Thoracic aorta (tissue), 2 donors: ENCODE data around the gene RCC2. TPM values are rescaled to one million over a fixed set of nuclear protein-coding genes. Genes with fewer than 3 reads are reported as not detected.
A peak's percentile ranks its signal among the peaks of the same experiment; 100 is the strongest.

Experiments used
- ATAC-seq: fragments of 150-250 bp; one replicate; pipeline ENCODE4 v1.8.0; 2017; ENCODE audit warnings: low read depth; ENCODE audit not compliant: insufficient number of reproducible peaks, low FRiP score
- DNase-seq: peaks from one replicate; pipeline ENCODE4 v3.0.0-alpha.2; 2020; ENCODE audit warnings: low spot score
- H3K27ac ChIP-seq, 2 donors: fragments of 200-600 bp; sonication (generic); 1 replicate in 1 of 2; 2 replicates in 1 of 2; pipeline ENCODE4 v1.5.1; 2016; ENCODE audit warnings: mild to moderate bottlenecking in 2 of 2, moderate library complexity in 2 of 2
- H3K27me3 ChIP-seq: fragments of 200-600 bp; sonication (generic); replicated peaks from 2 replicates; pipeline ENCODE4 v1.6.0; 2016; ENCODE audit warnings: mild to moderate bottlenecking; ENCODE audit not compliant: insufficient read depth
- H3K36me3 ChIP-seq: fragments of 200-600 bp; sonication (generic); one replicate; pipeline ENCODE4 v1.5.1; 2016
- H3K4me1 ChIP-seq, 2 donors: fragments of 200-600 bp; sonication (generic); 1 replicate in 1 of 2; 2 replicates in 1 of 2; pipeline versions ENCODE4 v1.5.1 to v1.6.0; 2016; ENCODE audit warnings: low read depth in 2 of 2, mild to moderate bottlenecking in 1 of 2; ENCODE audit not compliant: control insufficient read depth in 1 of 2
- H3K4me3 ChIP-seq: fragments of 200-600 bp; sonication (generic); 2 replicates; pipeline ENCODE4 v1.5.1; 2016; ENCODE audit warnings: mild to moderate bottlenecking
- H3K9me3 ChIP-seq: fragments of 200-600 bp; sonication (generic); 2 replicates; pipeline ENCODE4 v1.5.1; 2016
- total RNA-seq, 2 donors: library from RNA; depleted of rRNA; stranded (reverse); fragments of >200 nt; gene quantifications; one replicate each; pipeline versions ENCODE4 v1.1.0 to v1.2.3, GENCODE V29; 2016
- TF ChIP-seq, protein P1 (sequence below): fragments of 200-600 bp; sonication (generic); IDR thresholded peaks from one replicate; pipeline ENCODE4 v1.5.1; 2019; ENCODE audit warnings: antibody characterized with exemption

Gene RCC2
- total RNA-seq, 2 donors from 2014 or later, result 18.4 to 27.7 TPM

DNA sequence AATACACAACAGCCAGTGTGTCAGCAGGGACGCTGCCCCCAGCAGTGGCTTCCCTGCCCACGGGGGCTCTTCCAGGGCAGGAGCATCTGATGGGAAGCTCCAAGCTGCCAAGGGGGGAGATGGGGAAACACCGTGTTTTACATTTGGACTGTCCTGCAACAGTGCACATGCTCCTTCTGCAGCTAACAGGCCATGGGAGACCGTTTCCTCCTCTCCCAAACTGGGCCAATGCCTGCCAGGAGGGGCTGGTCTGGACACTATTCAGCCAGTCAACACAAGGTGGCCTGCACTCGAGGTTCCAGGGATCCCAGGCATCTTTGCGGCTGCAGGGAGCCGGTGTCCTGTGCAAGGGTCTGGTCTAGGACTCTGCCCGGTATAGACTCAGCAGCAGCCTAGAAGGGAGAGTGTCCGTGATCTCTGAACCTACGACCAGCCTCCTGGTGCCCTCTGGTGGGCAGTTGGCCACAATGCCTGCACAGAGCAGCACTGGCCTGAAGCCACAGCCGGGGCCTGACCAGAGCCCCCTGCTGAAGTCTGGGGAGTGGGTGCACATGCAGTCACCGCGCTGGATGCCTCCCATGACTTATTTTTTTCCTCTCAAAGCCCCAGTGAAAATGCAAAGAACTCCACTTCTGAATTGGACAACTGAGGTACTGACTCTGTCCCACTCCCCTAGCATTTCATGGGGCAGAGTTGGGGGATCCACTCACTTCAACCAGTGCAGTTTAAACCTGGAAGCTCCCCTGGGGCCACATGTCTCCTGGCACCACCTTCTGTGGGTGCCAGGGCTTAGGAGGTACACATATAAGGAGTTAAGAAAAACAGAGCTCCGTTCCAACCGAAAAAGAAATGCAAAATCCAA, 33.3 kb downstream of the RCC2 start:
- H3K9me3 ChIP-seq, result no peaks in the 10 kb centered on the region
- no peak overlapping the region for H3K4me3 ChIP-seq
- DNase-seq, result no peak
- H3K27me3 ChIP-seq, result no peaks in the 10 kb centered on the region
- TF ChIP-seq, protein P1, sequence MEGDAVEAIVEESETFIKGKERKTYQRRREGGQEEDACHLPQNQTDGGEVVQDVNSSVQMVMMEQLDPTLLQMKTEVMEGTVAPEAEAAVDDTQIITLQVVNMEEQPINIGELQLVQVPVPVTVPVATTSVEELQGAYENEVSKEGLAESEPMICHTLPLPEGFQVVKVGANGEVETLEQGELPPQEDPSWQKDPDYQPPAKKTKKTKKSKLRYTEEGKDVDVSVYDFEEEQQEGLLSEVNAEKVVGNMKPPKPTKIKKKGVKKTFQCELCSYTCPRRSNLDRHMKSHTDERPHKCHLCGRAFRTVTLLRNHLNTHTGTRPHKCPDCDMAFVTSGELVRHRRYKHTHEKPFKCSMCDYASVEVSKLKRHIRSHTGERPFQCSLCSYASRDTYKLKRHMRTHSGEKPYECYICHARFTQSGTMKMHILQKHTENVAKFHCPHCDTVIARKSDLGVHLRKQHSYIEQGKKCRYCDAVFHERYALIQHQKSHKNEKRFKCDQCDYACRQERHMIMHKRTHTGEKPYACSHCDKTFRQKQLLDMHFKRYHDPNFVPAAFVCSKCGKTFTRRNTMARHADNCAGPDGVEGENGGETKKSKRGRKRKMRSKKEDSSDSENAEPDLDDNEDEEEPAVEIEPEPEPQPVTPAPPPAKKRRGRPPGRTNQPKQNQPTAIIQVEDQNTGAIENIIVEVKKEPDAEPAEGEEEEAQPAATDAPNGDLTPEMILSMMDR, result peak; percentile 62
- peaks cover 21% of the 10 kb centered on the region for H3K36me3 ChIP-seq
- ATAC-seq, result peak; percentile 73
- no peaks in the 10 kb centered on the region for H3K4me1 ChIP-seq
- no peak overlapping the region for H3K27ac ChIP-seq

- Histone ChIP-seq H3K4me3 (no peak overlapping the region), H3K27ac (no peak overlapping the region), H3K27me3 (no peaks in the 10 kb centered on the region), H3K4me1 (no peaks in the 10 kb centered on the region), H3K36me3 (peaks cover 14% of the 10 kb centered on the region), H3K9me3 (no peaks in the 10 kb centered on the region)
- ATAC-seq (no peak), DNase-seq (no peak)
- TF ChIP-seq, protein P1, result no peak
Measured at GRCh38 chr1:17404820-17405219, 34.7 kb downstream of the RCC2 start.

DNA sequence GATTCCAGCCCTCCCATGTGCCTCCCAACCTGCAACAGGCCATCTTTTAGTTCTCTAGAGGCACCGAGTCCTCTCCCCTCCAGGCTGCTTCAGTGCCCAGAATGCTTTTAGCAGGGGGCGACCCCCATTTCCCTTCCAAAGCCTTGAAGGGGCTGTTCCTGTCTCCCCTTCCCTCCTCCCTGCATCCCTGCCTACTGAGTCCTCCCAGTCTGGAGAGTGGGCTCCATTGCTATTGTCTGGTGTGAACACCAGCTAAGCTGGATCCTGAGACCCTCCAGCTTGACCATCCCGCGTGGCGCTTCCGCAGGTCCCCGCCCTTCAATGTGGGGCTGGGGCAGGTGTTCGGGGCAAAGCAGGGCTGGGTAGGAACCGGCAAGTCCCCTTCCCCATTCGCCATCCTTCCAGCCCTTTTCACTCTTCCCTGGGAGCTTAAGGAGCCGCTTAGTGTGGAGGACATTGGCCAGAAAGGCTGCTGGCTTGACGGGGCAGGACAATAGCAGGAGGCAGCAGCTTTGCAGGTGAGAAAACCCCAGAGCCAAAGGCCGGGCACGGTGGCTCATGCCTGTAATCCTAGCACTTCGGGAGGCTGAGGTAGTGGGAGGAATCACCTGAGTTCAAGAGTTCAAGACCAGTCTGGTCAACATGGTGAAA, 35.3 kb downstream of the RCC2 start:
- TF ChIP-seq, protein P1, result no peak
- Histone ChIP-seq H3K36me3 (peaks cover 7% of the 10 kb centered on the region), H3K4me3 (no peak overlapping the region), H3K27me3 (no peaks in the 10 kb centered on the region), H3K27ac (no peak overlapping the region), H3K4me1 (no peaks in the 10 kb centered on the region), H3K9me3 (no peaks in the 10 kb centered on the region)
- DNase-seq (no peak), ATAC-seq (no peak)

- TF ChIP-seq, protein P1, result no peak
- Histone ChIP-seq H3K36me3 (peaks cover under 1% of the 10 kb centered on the region), H3K4me1 (no peaks in the 10 kb centered on the region), H3K27ac (no peak overlapping the region), H3K4me3 (no peak overlapping the region), H3K9me3 (no peaks in the 10 kb centered on the region), H3K27me3 (no peaks in the 10 kb centered on the region)
- ATAC-seq, result no peak
- DNase-seq, result no peak
Measured at GRCh38 chr1:17403081-17403480, 36.4 kb downstream of the RCC2 start.

- no peaks in the 10 kb centered on the region for H3K9me3 ChIP-seq
- H3K4me1 ChIP-seq, result no peaks in the 10 kb centered on the region
- no peaks in the 10 kb centered on the region for H3K36me3 ChIP-seq
- TF ChIP-seq, protein P1, result no peak
- H3K27ac ChIP-seq, result no peak overlapping the region
- DNase-seq (no peak), ATAC-seq (no peak)
- H3K4me3 ChIP-seq, result no peak overlapping the region
- no peaks in the 10 kb centered on the region for H3K27me3 ChIP-seq
Measured at GRCh38 chr1:17401841-17402240, 37.6 kb downstream of the RCC2 start.
